SK-N-MC (cell line): Measurements from ENCODE around the gene BBS4.

Experiments
- EZH2 ChIP-seq: fragments of 200-600 bp; sonication (generic); IDR thresholded peaks from one replicate; pipeline ENCODE4 v1.6.1; 2017; ENCODE audit warnings: antibody characterized with exemption
- FOXP2 ChIP-seq: optimal IDR thresholded peaks from 2 replicates; pipeline ENCODE3; 2011; ENCODE audit warnings: mild to moderate bottlenecking, moderate library complexity; ENCODE audit not compliant: insufficient read depth; ENCODE audit errors: extremely low read length, control extremely low read depth
- POLR2AphosphoS5 ChIP-seq: IDR thresholded peaks from 2 replicates; pipeline ENCODE4 v1.6.1; 2012; ENCODE audit warnings: mild to moderate bottlenecking, low read depth, low read length, borderline replicate concordance

- TF ChIP-seq POLR2AphosphoS5 (no peak), EZH2 (no peak), FOXP2 (no peak)
Observed at GRCh38 chr15:72732516-72732915, 46.5 kb downstream of the BBS4 start.
